GM23248 (cell line): ENCODE data around the gene CHM. TPM values are rescaled to one million over a fixed set of nuclear protein-coding genes. Genes with fewer than 3 reads are reported as not detected.

ENCODE experiments used
- DNase-seq: peaks from one replicate; pipeline ENCODE4 v3.0.0-alpha.2; 2015
- H2AFZ ChIP-seq: fragments of 200-600 bp; sonication (generic); 2 replicates; pipeline ENCODE4 v1.6.1; 2016; ENCODE audit warnings: antibody characterized with exemption
- H3F3A ChIP-seq: fragments of 200-600 bp; sonication (generic); 2 replicates; pipeline ENCODE4 v1.6.1; 2016; ENCODE audit warnings: mild to moderate bottlenecking, antibody characterized with exemption, mixed run types; ENCODE audit not compliant: insufficient read depth
- H3K27ac ChIP-seq: fragments of 200-600 bp; sonication (generic); 2 replicates; pipeline ENCODE4 v1.5.1; 2016; ENCODE audit warnings: mild to moderate bottlenecking
- H3K27me3 ChIP-seq: fragments of 200-600 bp; sonication (generic); replicated peaks from 2 replicates; pipeline ENCODE4 v1.6.1; 2016; ENCODE audit warnings: mild to moderate bottlenecking; ENCODE audit not compliant: insufficient read depth
- H3K36me3 ChIP-seq: fragments of 200-600 bp; sonication (generic); 2 replicates; pipeline ENCODE4 v1.6.1; 2016; ENCODE audit warnings: low read depth, mild to moderate bottlenecking
- H3K4me1 ChIP-seq: fragments of 200-600 bp; sonication (generic); 2 replicates; pipeline ENCODE4 v1.6.1; 2016; ENCODE audit warnings: mild to moderate bottlenecking; ENCODE audit not compliant: insufficient read depth
- H3K4me2 ChIP-seq: fragments of 200-600 bp; sonication (generic); one replicate; pipeline ENCODE4 v1.6.1; 2016; ENCODE audit warnings: mild to moderate bottlenecking; ENCODE audit not compliant: unreplicated experiment
- H3K4me3 ChIP-seq: fragments of 200-600 bp; sonication (generic); 2 replicates; pipeline ENCODE4 v1.5.1; 2016; ENCODE audit warnings: mild to moderate bottlenecking
- H3K79me2 ChIP-seq: fragments of 200-600 bp; sonication (generic); 2 replicates; pipeline ENCODE4 v1.6.1; 2016; ENCODE audit warnings: mild to moderate bottlenecking; ENCODE audit not compliant: insufficient read depth
- H3K9ac ChIP-seq: fragments of 200-600 bp; sonication (generic); 2 replicates; pipeline ENCODE4 v1.6.1; 2016; ENCODE audit warnings: mild to moderate bottlenecking
- H3K9me2 ChIP-seq: fragments of 200-600 bp; sonication (generic); 2 replicates; pipeline ENCODE4 v1.6.1; 2016; ENCODE audit warnings: mixed run types, mild to moderate bottlenecking, moderate library complexity; ENCODE audit not compliant: insufficient read depth
- H3K9me3 ChIP-seq: fragments of 200-600 bp; sonication (generic); one replicate; pipeline ENCODE4 v1.6.1; 2017; ENCODE audit warnings: low read depth
- H4K20me1 ChIP-seq: fragments of 200-600 bp; sonication (generic); 2 replicates; pipeline ENCODE4 v1.6.0; 2016; ENCODE audit not compliant: insufficient read depth
- EZH2 ChIP-seq: fragments of 200-600 bp; sonication (generic); IDR thresholded peaks from 2 replicates; pipeline ENCODE4 v1.6.1; 2018; ENCODE audit warnings: antibody characterized with exemption, mild to moderate bottlenecking; ENCODE audit not compliant: insufficient read depth, poor library complexity, severe bottlenecking
- EZH2phosphoT487 ChIP-seq: fragments of 200-600 bp; sonication (generic); IDR thresholded peaks from 2 replicates; pipeline ENCODE4 v1.6.1; 2018; ENCODE audit warnings: antibody characterized with exemption, moderate library complexity, mild to moderate bottlenecking, low read depth; ENCODE audit not compliant: insufficient read depth
- WGBS, 2 experiments: methylation state at CpG; one replicate each; pipeline ENCODE4 v1.1.6; 2015 to 2017; ENCODE audit warnings: low lambda C conversion rate in 2 of 2, low coverage in 1 of 2; ENCODE audit errors: missing lambda C conversion rate in 2 of 2; 5-methylcytosine and 5-hydroxymethylcytosine counted together
- in situ Hi-C: fragments of 300-500 bp; cut with MboI; formaldehyde crosslinking; loops from 2 replicates; pipeline ENCODE4 v1.15.0; 2020
- polyA plus RNA-seq: library from polyadenylated mRNA; unstranded; fragments of >200 nt; fragmentation: Nextera tagmentation; extraction: Ambion mirVana; gene quantifications from 2 replicates; pipeline ENCODE4 v1.2.1, GENCODE V29; 2016
- total RNA-seq: library from RNA; depleted of rRNA; stranded (reverse); fragments of >200 nt; shearing (Covaris generic); gene quantifications from 2 replicates; pipeline ENCODE4 v1.2.3, GENCODE V29; 2014

The CHM gene
- total and polyA plus RNA-seq, 2 experiments from 2014 or later, result 15.2 to 19.8 TPM

DNA sequence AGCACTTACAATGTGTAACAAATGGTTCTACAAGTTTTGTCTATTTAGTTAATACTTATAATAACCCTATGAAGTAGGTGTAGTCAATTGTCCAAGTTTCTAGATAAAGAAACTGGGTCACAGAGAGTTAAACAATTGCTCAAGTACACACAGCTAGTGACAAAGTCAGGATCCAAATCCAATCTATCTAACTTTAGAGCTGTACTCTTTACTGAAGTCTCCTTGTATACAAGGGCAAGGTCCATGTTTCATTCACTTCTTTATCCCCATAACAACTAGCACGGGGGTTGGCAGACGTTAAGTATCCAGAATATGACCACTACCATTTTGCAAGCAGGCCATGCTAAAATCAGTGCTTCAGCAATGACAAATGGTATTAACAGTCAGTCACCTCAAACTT lies 141.0 kb downstream of the CHM start:
- Histone ChIP-seq H3K4me2 (no peak overlapping the region), H3K27me3 (no peaks in the 10 kb centered on the region), H4K20me1 (no peaks in the 10 kb centered on the region), H3K36me3 (no peaks in the 10 kb centered on the region), H3K79me2 (no peaks in the 10 kb centered on the region), H3F3A (no peaks in the 10 kb centered on the region), H3K27ac (no peak overlapping the region), H3K4me3 (no peak overlapping the region), H3K9me2 (no peaks in the 10 kb centered on the region), H3K9me3 (no peaks in the 10 kb centered on the region), H2AFZ (no peak overlapping the region), H3K9ac (no peak overlapping the region), H3K4me1 (no peaks in the 10 kb centered on the region)
- TF ChIP-seq EZH2phosphoT487, result no peak
- DNase-seq, result no peak
- WGBS, 2 experiments, result 100% methylated on average over 2 of the region's 2 CpGs
- in situ Hi-C loops, result no loop called here

DNA sequence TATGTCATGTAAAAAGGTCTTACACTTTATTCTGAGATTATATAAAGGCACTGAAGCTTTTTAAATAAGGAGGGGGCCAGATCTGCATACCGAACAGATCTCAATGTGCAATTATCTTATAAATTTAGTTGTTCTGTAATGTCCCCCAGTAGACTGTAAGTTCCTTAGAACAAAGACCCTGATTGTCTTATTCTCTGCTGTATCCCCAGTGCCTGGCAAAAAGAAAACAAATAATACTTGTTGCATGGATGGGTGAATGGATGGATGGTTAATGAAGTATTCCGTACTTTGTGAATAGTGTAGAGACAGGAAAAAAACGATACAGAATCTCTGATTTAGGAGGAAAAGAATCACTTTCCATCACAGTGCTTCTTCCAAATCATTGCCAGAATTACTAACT lies 141.5 kb downstream of the CHM start:
- in situ Hi-C loops, result no loop called here
- Histone ChIP-seq H3K27me3 (no peaks in the 10 kb centered on the region), H3K36me3 (no peaks in the 10 kb centered on the region), H3K4me3 (no peak overlapping the region), H3K9me2 (no peaks in the 10 kb centered on the region), H3F3A (no peaks in the 10 kb centered on the region), H2AFZ (no peak overlapping the region), H3K27ac (no peak overlapping the region), H3K4me1 (no peaks in the 10 kb centered on the region), H3K79me2 (no peaks in the 10 kb centered on the region), H3K9ac (no peak overlapping the region), H4K20me1 (no peaks in the 10 kb centered on the region), H3K4me2 (no peak overlapping the region), H3K9me3 (no peaks in the 10 kb centered on the region)
- 93 to 100% methylated on average over 3 of the region's 3 CpGs for WGBS, 2 experiments
- DNase-seq, result no peak
- TF ChIP-seq EZH2phosphoT487 (no peak), EZH2 (no peak)

DNA sequence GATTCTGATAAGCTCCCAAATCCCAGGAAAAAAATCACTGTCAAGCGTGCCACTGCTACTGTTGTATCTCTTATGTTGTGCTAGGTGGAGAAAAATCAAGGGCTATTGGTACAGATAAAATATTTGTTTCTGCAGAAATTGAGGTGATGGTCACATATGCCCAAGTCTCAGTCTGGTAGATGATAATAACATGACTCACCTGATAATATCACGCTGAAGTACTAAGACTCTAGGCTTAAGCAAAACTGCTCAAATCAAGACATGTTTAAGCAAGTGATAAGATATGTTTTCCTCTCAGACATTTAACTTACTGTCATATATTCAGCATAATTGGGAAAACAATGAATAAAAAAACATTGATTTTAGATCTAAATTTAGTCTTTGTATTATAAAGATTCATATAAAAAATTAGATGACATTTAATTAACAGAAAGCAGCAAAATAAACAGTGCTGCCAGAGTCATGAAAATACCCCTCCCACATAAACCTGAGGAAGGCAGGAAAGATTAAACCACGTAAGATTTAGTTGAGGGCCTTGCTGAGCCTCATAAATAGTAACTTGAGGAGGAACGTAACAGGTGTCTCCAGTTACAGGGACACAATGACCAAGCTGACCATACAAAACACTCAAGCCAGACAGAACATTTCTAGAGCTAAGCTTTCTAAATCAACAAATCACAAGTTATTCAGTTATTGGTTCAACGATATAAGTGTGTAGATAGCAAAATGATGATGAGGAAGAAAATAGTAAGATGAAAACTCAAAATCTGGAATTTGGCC lies 143.5 kb downstream of the CHM start:
- Histone ChIP-seq H3K9me2 (no peaks in the 10 kb centered on the region), H3K36me3 (no peaks in the 10 kb centered on the region; the same call in 1 of the 2 replicates), H3K4me3 (no peak overlapping the region), H3K27me3 (no peaks in the 10 kb centered on the region), H3K4me2 (no peak overlapping the region), H3K4me1 (no peaks in the 10 kb centered on the region), H4K20me1 (no peaks in the 10 kb centered on the region), H3K27ac (no peak overlapping the region), H2AFZ (no peak overlapping the region), H3K79me2 (no peaks in the 10 kb centered on the region), H3K9ac (no peak overlapping the region), H3F3A (no peaks in the 10 kb centered on the region), H3K9me3 (no peaks in the 10 kb centered on the region)
- TF ChIP-seq EZH2 (no peak), EZH2phosphoT487 (no peak)
- in situ Hi-C loops, result no loop called here
- WGBS, 2 experiments, result 98 to 99% methylated on average over 5 of the region's 5 CpGs
- DNase-seq, result no peak

DNA sequence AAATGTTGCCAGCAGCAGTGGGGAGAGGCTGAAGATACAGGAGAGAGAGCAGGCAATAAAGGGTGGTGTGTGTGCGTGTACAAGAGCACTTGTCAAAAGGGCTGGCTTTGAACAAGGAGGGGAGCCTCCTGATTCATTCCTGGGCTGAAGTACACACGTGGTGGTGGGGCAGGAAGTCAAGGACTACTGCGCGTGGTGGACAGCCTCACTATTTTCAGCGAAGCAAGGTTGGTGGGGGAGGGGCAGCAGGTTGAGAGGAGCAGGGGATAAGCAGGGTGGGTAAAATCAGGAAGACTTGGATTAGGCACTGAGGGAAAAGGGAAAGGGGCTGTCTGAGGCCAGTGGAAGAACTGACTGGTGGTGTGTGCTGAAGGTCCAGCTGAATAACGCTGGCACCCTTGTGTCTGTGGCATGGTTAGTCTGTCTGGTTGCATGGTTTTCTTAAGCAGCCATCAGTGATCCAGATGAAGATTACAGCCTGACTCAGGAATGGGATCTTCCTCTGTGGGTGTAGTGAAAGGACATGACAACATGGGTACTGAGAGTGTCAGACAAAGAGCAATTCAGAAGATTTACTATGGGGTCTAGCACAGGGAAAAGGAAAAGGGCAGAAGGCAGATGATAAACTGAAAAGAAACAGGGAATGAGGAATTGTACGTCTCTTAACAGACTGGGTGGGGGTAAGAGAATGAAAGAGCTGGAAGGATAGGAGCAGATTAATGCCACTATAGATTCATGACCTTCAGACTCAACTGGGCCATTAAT lies 149.8 kb downstream of the CHM start:
- no peak overlapping the region for H3K9ac ChIP-seq
- H3F3A ChIP-seq, result no peaks in the 10 kb centered on the region
- H3K4me2 ChIP-seq, result no peak overlapping the region
- H3K4me3 ChIP-seq, result no peak overlapping the region
- H3K4me1 ChIP-seq, result no peaks in the 10 kb centered on the region
- TF ChIP-seq EZH2 (no peak), EZH2phosphoT487 (no peak)
- H3K9me3 ChIP-seq, result no peaks in the 10 kb centered on the region
- no peak overlapping the region for H3K27ac ChIP-seq
- no peaks in the 10 kb centered on the region for H4K20me1 ChIP-seq
- no peak overlapping the region for H2AFZ ChIP-seq
- WGBS, 2 experiments, result 96 to 98% methylated on average over 6 to 7 of the region's 7 CpGs
- in situ Hi-C loops, result no loop called here
- DNase-seq, result peak; percentile 0
- no peaks in the 10 kb centered on the region; the same call in 1 of the 2 replicates for H3K36me3 ChIP-seq
- H3K79me2 ChIP-seq, result no peaks in the 10 kb centered on the region
- no peaks in the 10 kb centered on the region for H3K9me2 ChIP-seq
- H3K27me3 ChIP-seq, result no peaks in the 10 kb centered on the region
